ENCODE measurements around the gene CAMK2B. TPM values are rescaled to one million over a fixed set of nuclear protein-coding genes. Genes with fewer than 3 reads are reported as not detected.
"Not testable (repeated sequence)": the region's sequence is repeated elsewhere in the genome, so short reads cannot be mapped to it uniquely, and the experiment has no call there.

The CAMK2B gene
- total RNA-seq, 2 experiments from 2014 or later, result 0.30 to 0.38 TPM

DNA sequence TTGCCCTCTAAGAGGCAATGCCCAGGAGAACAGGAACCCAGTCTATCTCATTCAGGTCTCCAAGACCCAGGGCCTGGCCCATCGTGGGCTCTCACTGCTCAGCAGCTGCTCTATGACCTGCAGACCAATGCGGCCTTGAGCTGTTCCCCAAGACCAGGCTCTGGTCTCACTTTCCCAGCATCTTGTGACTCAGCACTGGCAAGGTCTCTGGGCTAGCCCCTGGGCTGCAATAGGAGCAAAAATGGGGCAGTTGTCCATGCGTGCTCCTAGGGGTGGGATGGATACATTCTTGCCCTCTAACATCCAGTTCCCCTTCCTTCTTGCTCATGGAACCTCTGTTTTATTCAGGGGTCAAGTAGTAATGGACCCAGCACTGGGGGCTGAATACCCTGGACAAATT, 149.7 kb downstream of the CAMK2B start:
- intact Hi-C loops (cut with micrococcal nuclease), result no loop called here
- H3K4me1 Mint-ChIP-seq (ENCODE audit: low read depth), result no peaks in the 10 kb centered on the region
- H3K27me3 Mint-ChIP-seq (ENCODE audit: low read depth), result peaks cover 2% of the 10 kb centered on the region
- no peak for DNase-seq
- no peak overlapping the region for H3K27ac Mint-ChIP-seq
- CTCF ChIA-PET, result interaction anchor here (1.2 kb wide), 1 partner anchor 20 kb away, joined by 4 read pairs; no protein-coding TSS in a partner anchor
- H3K36me3 Mint-ChIP-seq (ENCODE audit: low read depth), result no peaks in the 10 kb centered on the region
- no peak overlapping the region for H3K4me3 Mint-ChIP-seq
- H3K9me3 Mint-ChIP-seq, result no peaks in the 10 kb centered on the region

DNA sequence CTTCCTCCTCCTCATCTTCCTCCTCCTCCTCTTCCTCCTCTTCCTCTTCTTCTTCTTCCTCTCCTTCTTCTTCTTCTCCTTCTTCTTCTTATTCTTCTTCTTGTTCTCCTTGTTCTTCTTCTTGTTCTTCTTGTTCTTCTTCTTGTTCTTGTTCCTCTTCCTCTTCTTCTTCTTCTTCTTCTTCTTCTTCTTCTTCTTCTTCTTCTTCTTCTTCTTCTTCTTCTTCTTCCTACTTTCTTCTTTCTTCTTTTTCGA, 150.8 kb downstream of the CAMK2B start:
- H3K27ac Mint-ChIP-seq; intact Hi-C loops (cut with micrococcal nuclease); H3K27me3 Mint-ChIP-seq (ENCODE audit: low read depth); DNase-seq; H3K36me3 Mint-ChIP-seq (ENCODE audit: low read depth); CTCF ChIA-PET; H3K4me3 Mint-ChIP-seq; H3K4me1 Mint-ChIP-seq (ENCODE audit: low read depth); H3K9me3 Mint-ChIP-seq: not testable (repeated sequence)

- CTCF ChIA-PET, result no interaction called here
- Mint-ChIP-seq H3K27ac (no peak overlapping the region), H3K36me3 (ENCODE audit: low read depth) (no peaks in the 10 kb centered on the region), H3K4me3 (no peak overlapping the region), H3K4me1 (ENCODE audit: low read depth) (no peaks in the 10 kb centered on the region), H3K27me3 (ENCODE audit: low read depth) (peaks cover 2% of the 10 kb centered on the region), H3K9me3 (no peaks in the 10 kb centered on the region)
- intact Hi-C loops (cut with micrococcal nuclease), result no loop called here
- no peak for DNase-seq
Measured at GRCh38 chr7:44173911-44174693, 151.3 kb downstream of the CAMK2B start.

DNA sequence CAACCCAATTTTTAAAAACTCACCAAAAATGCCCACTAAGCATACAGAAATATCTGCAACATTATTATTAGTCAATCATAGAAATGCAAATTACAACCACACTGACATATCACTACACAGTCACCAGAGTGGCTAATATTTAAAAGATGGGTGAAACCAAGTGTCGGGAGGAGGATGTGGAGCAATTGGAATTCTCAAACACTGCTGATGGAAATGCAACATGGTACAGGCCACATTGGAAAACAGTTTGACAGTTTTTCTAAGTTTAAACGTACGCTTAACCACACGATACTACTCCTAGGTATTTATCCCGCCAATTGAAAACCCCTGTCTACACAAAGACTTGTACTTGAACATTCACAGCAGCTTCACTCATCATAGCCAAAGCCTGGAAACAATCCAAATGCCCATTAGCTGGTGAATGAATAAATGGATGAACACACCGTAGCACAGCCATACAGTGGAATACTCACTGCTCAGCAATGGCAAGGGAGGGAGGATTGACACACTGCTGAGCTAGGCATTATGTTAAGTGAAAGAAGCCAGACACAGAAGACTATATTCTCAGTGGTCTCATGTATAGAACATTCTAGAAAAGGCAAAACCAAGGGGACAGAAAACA, 152.5 kb downstream of the CAMK2B start:
- no peak for DNase-seq
- intact Hi-C loops (cut with micrococcal nuclease), result no loop called here
- Mint-ChIP-seq H3K9me3 (no peaks in the 10 kb centered on the region), H3K4me3 (no peak overlapping the region), H3K27ac (no peak overlapping the region), H3K27me3 (ENCODE audit: low read depth) (peaks cover 2% of the 10 kb centered on the region), H3K4me1 (ENCODE audit: low read depth) (peaks cover under 1% of the 10 kb centered on the region), H3K36me3 (ENCODE audit: low read depth) (no peaks in the 10 kb centered on the region)
- CTCF ChIA-PET, result interaction anchor here (0.9 kb wide), 1 partner anchor 23 kb away, joined by 3 read pairs; no protein-coding TSS in a partner anchor

DNA sequence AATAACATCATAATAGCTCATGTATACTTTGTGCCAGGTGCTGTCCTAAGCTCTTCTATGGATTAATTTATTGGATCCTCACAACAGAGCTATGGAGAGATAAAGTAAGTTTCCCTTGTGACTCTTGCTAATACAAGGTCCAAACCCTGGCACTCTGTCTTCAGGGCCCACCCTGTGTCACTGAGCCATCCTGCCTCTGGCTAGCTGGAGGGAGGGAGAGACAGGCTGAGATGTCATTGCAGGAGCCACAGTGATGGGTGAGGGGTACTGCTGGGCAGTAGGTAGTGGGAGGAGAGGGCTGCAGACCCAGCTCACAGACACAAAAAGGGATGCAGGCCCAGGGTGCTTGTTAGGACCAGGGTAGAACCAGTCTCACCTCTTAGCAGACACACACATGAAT, 153.0 kb downstream of the CAMK2B start:
- CTCF ChIA-PET, result interaction anchor here (0.9 kb wide), 1 partner anchor 23 kb away, joined by 3 read pairs; no protein-coding TSS in a partner anchor
- no peak overlapping the region for H3K4me3 Mint-ChIP-seq
- no peak overlapping the region for H3K27ac Mint-ChIP-seq
- no peaks in the 10 kb centered on the region for H3K9me3 Mint-ChIP-seq
- peaks cover 2% of the 10 kb centered on the region for H3K27me3 Mint-ChIP-seq (ENCODE audit: low read depth)
- H3K36me3 Mint-ChIP-seq (ENCODE audit: low read depth), result no peaks in the 10 kb centered on the region
- peaks cover 6% of the 10 kb centered on the region for H3K4me1 Mint-ChIP-seq (ENCODE audit: low read depth)
- no peak for DNase-seq
- intact Hi-C loops (cut with micrococcal nuclease), result no loop called here

DNA sequence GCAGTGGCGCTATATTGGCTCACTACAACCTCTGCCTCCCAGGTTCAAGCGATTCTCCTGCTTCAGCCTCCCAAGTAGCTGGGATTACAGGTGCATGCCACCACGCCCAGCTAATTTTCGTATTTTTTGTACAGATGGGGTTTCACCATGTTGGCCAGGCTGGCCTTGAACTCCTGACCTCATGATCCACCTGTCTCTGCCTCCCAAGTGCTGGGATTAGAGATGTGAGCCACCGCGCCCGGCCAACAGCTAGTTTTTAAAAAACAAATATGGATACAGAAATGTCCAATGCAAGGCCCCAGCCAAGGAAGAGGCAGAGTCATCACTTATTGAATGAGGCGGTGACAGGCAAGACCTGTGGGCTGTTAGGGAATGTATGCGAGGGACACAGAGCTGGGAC, 153.5 kb downstream of the CAMK2B start:
- H3K27me3 Mint-ChIP-seq (ENCODE audit: low read depth); H3K4me3 Mint-ChIP-seq; H3K9me3 Mint-ChIP-seq; intact Hi-C loops (cut with micrococcal nuclease); H3K4me1 Mint-ChIP-seq (ENCODE audit: low read depth); DNase-seq; H3K27ac Mint-ChIP-seq; H3K36me3 Mint-ChIP-seq (ENCODE audit: low read depth): not testable (repeated sequence)
- CTCF ChIA-PET, result interaction anchor here (0.9 kb wide), 1 partner anchor 24 kb away, joined by 3 read pairs; no protein-coding TSS in a partner anchor

DNA sequence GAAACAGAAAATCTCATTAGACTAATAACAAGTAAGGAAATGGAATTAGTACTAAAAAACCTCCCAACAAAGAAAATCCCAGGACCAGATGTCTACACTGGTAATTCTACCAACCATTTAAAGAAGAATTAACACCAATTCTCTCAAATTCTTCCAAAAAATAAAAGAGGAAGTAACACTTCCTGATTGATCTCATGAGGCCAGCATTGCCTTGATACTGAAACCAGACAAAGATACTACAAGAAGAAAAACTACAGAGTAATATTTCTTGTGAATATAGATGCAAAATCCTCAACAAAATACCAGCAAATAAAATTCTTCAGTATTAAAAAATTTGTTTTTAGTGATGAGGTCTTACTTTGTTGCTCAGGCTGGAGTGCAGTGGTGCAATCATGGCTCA, 157.5 kb downstream of the CAMK2B start:
- no peaks in the 10 kb centered on the region for H3K36me3 Mint-ChIP-seq (ENCODE audit: low read depth)

More for the DNA sequence above, 157.5 kb downstream of the CAMK2B start:
- Mint-ChIP-seq H3K4me1 (ENCODE audit: low read depth) (peaks cover 6% of the 10 kb centered on the region), H3K4me3 (no peak overlapping the region), H3K27ac (no peak overlapping the region), H3K9me3 (peaks cover 2% of the 10 kb centered on the region), H3K27me3 (ENCODE audit: low read depth) (no peaks in the 10 kb centered on the region)
- intact Hi-C loops (cut with micrococcal nuclease), result no loop called here
- CTCF ChIA-PET, result no interaction called here
- no peak for DNase-seq

Other genes starting within 250 kb of the CAMK2B start
- 10 to 100 TPM; 27.1 to 29.4 TPM for gene POLM, start 243.1 kb downstream of the CAMK2B start, total RNA-seq
- 10 to 100 TPM; 10.1 to 10.8 TPM for gene AEBP1, start 221.2 kb downstream of the CAMK2B start, total RNA-seq
- gene POLD2, start 202.0 kb downstream of the CAMK2B start, total RNA-seq, result 100 to 1,000 TPM; 261 to 270 TPM
- not detected for gene MYL7, start 184.3 kb downstream of the CAMK2B start, total RNA-seq
- 1 to 10 TPM; 2.1 to 3.3 TPM for gene GCK, start 136.2 kb downstream of the CAMK2B start, total RNA-seq
- 10 to 100 TPM; 53.5 to 57.3 TPM for gene YKT6, start 124.6 kb downstream of the CAMK2B start, total RNA-seq
- gene NUDCD3, start 165.1 kb upstream of the CAMK2B start, total RNA-seq, result 10 to 100 TPM; 81.1 to 81.8 TPM
- not detected for gene NPC1L1, start 215.7 kb upstream of the CAMK2B start, total RNA-seq
- gene DDX56, start 248.3 kb upstream of the CAMK2B start, total RNA-seq, result 10 to 100 TPM; 65.8 to 74.0 TPM